ENCODE data around the gene ACTL6B. TPM values are rescaled to one million over a fixed set of nuclear protein-coding genes. Genes with fewer than 3 reads are reported as not detected.

The ACTL6B gene
- total RNA-seq, 1 experiment from 2014 or later = 1.3 TPM

DNA sequence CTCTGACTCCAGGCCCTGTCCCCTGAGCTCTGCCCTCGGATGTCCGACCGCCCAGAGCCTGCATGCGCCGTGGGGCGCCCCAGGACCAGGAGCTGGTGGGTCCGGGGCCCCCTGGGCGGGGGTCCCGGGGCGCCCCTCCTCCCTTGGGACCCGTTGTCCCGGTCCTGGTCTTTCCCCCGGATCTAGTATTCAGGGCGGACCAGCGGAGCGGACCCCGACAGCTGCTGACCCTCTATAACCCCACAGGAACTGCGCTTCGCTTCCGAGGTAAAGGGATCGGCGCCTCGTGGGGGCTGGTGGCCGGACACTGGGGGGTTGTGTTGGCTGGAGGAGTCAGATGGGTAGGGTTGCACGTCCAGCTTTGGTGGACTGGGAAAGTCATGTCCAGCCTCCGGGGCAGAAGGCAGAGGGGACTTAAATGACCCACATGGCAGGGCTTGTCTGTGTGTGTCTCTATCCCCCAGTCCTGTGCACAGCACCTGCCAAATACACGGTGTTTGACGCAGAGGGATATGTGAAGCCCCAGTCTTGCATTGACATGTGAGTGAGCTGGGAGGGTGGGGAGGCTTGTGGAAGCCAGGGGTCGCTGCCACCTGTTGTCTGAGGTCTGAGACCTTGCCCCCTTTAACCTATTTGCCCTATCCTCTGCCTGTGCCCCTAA, 43.4 kb downstream of the ACTL6B start (continued):
- TF ChIP-seq ZNF281 (CRISPR knock-in tag; IDR thresholded peaks at IDR 0.05) (no peak), OVOL2 (CRISPR knock-in tag; IDR thresholded peaks at IDR 0.05; ENCODE audit: borderline replicate concordance) (no peak)

GRCh38 chr7:100611983-100612729, 44.1 kb downstream of the ACTL6B start, which contains the start of gene MOSPD3:
MOSPD3 (plus strand) TSS chr7:100612540; CDS start chr7:100612792, 252 bp downstream.
- H3K9me3 Mint-ChIP-seq = no peaks in the 10 kb centered on the region
- peak within 1 kb of the TSS; percentile 94 for H3K4me3 Mint-ChIP-seq
- peaks cover 6% of the 10 kb centered on the region; the same call in 1 of the 2 replicates for H3K4me1 Mint-ChIP-seq
- no peaks in the 10 kb centered on the region; the same call in 1 of the 2 replicates for H3K27me3 Mint-ChIP-seq (ENCODE audit: low read depth)
- H3K27ac Mint-ChIP-seq = peak within 1 kb of the TSS; percentile 100
- H3K36me3 Mint-ChIP-seq = peaks cover 10% of the 10 kb centered on the region
- ATAC-seq = peak; percentile 93
- CTCF ChIA-PET = interaction anchor here (0.6 to 3.8 kb wide), 44 partner anchors 9 to 240 kb away, joined by 3 to 37 read pairs (median 5); partner anchors contain the start of genes ACTL6B, AGFG2, FBXO24 and GIGYF1
- POLR2A ChIA-PET = interaction anchor here (0.5 to 2.1 kb wide), 18 partner anchors 9 to 277 kb away, joined by 3 to 22 read pairs (median 5); partner anchors contain the start of genes FBXO24, GNB2, LRCH4 and PCOLCE
- DNase-seq (ENCODE audit: low spot score) = peak; percentile 99
- TF ChIP-seq FOXK1 (CRISPR knock-in tag; IDR thresholded peaks at IDR 0.05) (peak; percentile 76), E2F5 (CRISPR knock-in tag; IDR thresholded peaks at IDR 0.05) (0 out of 2 replicates have a peak, but pooled peaks have one; percentile 31), SP1 (CRISPR knock-in tag; conservative IDR thresholded peaks at IDR 0.05) (0 out of 2 replicates have a peak, but pooled peaks have one; percentile 31), NFYB (CRISPR knock-in tag; conservative IDR thresholded peaks at IDR 0.05; ENCODE audit: low read depth) (peak; percentile 85), OVOL2 (CRISPR knock-in tag; IDR thresholded peaks at IDR 0.05; ENCODE audit: borderline replicate concordance) (0 out of 2 replicates have a peak, but pooled peaks have one; percentile 62), USF2 (CRISPR knock-in tag; IDR thresholded peaks at IDR 0.05) (no peak)
- TF ChIP-seq, protein P1, sequence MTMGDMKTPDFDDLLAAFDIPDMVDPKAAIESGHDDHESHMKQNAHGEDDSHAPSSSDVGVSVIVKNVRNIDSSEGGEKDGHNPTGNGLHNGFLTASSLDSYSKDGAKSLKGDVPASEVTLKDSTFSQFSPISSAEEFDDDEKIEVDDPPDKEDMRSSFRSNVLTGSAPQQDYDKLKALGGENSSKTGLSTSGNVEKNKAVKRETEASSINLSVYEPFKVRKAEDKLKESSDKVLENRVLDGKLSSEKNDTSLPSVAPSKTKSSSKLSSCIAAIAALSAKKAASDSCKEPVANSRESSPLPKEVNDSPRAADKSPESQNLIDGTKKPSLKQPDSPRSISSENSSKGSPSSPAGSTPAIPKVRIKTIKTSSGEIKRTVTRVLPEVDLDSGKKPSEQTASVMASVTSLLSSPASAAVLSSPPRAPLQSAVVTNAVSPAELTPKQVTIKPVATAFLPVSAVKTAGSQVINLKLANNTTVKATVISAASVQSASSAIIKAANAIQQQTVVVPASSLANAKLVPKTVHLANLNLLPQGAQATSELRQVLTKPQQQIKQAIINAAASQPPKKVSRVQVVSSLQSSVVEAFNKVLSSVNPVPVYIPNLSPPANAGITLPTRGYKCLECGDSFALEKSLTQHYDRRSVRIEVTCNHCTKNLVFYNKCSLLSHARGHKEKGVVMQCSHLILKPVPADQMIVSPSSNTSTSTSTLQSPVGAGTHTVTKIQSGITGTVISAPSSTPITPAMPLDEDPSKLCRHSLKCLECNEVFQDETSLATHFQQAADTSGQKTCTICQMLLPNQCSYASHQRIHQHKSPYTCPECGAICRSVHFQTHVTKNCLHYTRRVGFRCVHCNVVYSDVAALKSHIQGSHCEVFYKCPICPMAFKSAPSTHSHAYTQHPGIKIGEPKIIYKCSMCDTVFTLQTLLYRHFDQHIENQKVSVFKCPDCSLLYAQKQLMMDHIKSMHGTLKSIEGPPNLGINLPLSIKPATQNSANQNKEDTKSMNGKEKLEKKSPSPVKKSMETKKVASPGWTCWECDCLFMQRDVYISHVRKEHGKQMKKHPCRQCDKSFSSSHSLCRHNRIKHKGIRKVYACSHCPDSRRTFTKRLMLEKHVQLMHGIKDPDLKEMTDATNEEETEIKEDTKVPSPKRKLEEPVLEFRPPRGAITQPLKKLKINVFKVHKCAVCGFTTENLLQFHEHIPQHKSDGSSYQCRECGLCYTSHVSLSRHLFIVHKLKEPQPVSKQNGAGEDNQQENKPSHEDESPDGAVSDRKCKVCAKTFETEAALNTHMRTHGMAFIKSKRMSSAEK (CRISPR knock-in tag; IDR thresholded peaks at IDR 0.05; ENCODE audit: borderline replicate concordance) = no peak

DNA sequence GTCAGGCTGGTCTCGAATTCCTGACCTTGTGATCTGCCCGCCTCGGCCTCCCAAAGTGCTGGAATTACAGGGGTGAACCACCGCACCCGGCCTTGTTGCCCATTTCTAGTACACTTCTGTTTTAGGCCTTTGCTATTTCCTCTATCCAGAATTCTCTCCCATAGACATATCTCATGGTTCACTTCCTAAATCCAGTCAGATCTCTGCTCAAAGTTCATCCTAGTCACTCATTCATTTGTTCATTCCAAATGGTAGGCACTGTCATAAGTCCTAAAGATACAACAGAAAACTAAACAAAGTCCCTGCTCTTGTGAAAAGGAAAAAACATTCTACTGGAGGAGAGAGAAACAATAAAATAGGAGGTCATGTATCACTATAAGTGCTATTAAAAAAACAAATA, 46.3 kb downstream of the ACTL6B start:
- H3K9me3 Mint-ChIP-seq = no peaks in the 10 kb centered on the region
- DNase-seq (ENCODE audit: low spot score) (no peak), ATAC-seq (no peak)
- H3K27me3 Mint-ChIP-seq (ENCODE audit: low read depth) = peaks cover 13% of the 10 kb centered on the region
- CTCF ChIA-PET = interaction anchor here (0.7 to 3.8 kb wide), 3 partner anchors 22 to 81 kb away, joined by 4 to 35 read pairs (median 4); no protein-coding TSS in a partner anchor
- peak overlapping the region; percentile 7; the same call in 1 of the 2 replicates for H3K27ac Mint-ChIP-seq
- H3K36me3 Mint-ChIP-seq = peaks cover 12% of the 10 kb centered on the region
- no peak overlapping the region for H3K4me3 Mint-ChIP-seq
- POLR2A ChIA-PET = no interaction called here
- peaks cover 17% of the 10 kb centered on the region for H3K4me1 Mint-ChIP-seq
- TF ChIP-seq TCF7 (CRISPR knock-in tag; IDR thresholded peaks at IDR 0.05; ENCODE audit: low read depth) = no peak
- TF ChIP-seq, protein P2, sequence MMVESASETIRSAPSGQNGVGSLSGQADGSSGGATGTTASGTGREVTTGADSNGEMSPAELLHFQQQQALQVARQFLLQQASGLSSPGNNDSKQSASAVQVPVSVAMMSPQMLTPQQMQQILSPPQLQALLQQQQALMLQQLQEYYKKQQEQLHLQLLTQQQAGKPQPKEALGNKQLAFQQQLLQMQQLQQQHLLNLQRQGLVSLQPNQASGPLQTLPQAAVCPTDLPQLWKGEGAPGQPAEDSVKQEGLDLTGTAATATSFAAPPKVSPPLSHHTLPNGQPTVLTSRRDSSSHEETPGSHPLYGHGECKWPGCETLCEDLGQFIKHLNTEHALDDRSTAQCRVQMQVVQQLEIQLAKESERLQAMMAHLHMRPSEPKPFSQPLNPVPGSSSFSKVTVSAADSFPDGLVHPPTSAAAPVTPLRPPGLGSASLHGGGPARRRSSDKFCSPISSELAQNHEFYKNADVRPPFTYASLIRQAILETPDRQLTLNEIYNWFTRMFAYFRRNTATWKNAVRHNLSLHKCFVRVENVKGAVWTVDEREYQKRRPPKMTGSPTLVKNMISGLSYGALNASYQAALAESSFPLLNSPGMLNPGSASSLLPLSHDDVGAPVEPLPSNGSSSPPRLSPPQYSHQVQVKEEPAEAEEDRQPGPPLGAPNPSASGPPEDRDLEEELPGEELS (CRISPR knock-in tag; IDR thresholded peaks at IDR 0.05) = no peak
- TF ChIP-seq, protein P3, sequence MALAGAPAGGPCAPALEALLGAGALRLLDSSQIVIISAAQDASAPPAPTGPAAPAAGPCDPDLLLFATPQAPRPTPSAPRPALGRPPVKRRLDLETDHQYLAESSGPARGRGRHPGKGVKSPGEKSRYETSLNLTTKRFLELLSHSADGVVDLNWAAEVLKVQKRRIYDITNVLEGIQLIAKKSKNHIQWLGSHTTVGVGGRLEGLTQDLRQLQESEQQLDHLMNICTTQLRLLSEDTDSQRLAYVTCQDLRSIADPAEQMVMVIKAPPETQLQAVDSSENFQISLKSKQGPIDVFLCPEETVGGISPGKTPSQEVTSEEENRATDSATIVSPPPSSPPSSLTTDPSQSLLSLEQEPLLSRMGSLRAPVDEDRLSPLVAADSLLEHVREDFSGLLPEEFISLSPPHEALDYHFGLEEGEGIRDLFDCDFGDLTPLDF (CRISPR knock-in tag; IDR thresholded peaks at IDR 0.05) = no peak
- TF ChIP-seq, protein P4, sequence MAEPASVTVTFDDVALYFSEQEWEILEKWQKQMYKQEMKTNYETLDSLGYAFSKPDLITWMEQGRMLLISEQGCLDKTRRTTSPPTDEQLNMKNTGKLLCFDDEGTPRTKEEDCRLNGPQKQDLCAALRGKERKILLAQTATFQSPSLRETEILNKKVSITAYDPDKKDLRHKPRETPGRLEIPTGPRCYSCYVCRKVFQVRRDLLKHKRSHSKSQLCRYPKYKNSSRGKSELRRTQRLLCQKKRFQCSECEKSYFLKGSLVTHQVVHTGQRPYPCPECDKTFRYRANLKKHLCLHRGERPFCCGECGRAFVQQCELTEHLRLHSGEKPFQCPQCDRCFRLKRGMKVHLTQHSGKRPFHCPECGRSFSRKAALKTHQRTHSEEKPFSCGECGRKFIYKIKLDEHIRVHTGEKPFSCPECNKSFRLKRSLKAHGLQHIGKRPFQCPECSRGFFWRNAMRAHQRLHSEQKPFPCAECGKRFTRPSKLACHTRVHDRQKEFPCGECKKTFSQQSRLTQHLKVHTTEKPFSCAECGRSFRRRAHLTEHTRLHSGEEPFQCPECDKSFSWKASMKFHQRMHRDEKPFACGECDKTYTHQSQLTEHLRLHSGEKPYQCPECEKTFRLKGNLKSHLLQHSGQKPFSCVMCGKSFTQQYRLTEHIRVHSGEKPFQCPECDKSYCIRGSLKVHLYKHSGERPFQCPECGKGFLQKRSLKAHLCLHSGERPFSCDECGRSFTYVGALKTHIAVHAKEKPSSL (CRISPR knock-in tag; conservative IDR thresholded peaks at IDR 0.05) = no peak
- no peak for TF ChIP-seq GTF2I (CRISPR knock-in tag; conservative IDR thresholded peaks at IDR 0.05)
- TF ChIP-seq SOX15 (CRISPR knock-in tag; IDR thresholded peaks at IDR 0.05) = no peak
- TF ChIP-seq ZNF138 (CRISPR knock-in tag; conservative IDR thresholded peaks at IDR 0.05) = no peak
